WTC11 (cell line): ENCODE data around the gene SPACA7. TPM values are rescaled to one million over a fixed set of nuclear protein-coding genes. Genes with fewer than 3 reads are reported as not detected.

ENCODE experiments used
- ATAC-seq: fragments of 200-7000 bp; cut with Tn5 transposase; 2 replicates; pipeline ENCODE4 v1.10.0; 2021; ENCODE audit warnings: mild to moderate bottlenecking, moderate library complexity
- CTCF ChIA-PET: fragments of 300-600 bp; sonication (Branson Sonifier 250); formaldehyde crosslinking; loops from one replicate; lab custom pipeline; 2021; ENCODE audit warnings: antibody characterized with exemption; lab: Charles Lee
- POLR2A ChIA-PET: fragments of 350-600 bp; sonication (Branson Sonifier 250); formaldehyde crosslinking; loops from one replicate; lab custom pipeline; 2021; ENCODE audit warnings: antibody characterized with exemption; lab: Charles Lee
- DNase-seq: peaks from one replicate; pipeline ENCODE4 v3.0.0; 2021; ENCODE audit warnings: low spot score
- H3K27ac Mint-ChIP-seq: 2 replicates; pipeline ENCODE4 v1.8.0; 2021; ENCODE audit warnings: mixed read lengths
- H3K27me3 Mint-ChIP-seq: 2 replicates; pipeline ENCODE4 v1.8.0; 2021; ENCODE audit warnings: low read depth, mild to moderate bottlenecking, moderate library complexity, mixed read lengths
- H3K36me3 Mint-ChIP-seq: 2 replicates; pipeline ENCODE4 v1.8.0; 2021; ENCODE audit warnings: mixed read lengths
- H3K4me1 Mint-ChIP-seq: 2 replicates; pipeline ENCODE4 v1.8.0; 2022; ENCODE audit warnings: mixed read lengths
- H3K4me3 Mint-ChIP-seq: 2 replicates; pipeline ENCODE4 v1.8.0; 2021; ENCODE audit warnings: mild to moderate bottlenecking, moderate library complexity, mixed read lengths
- H3K9me3 Mint-ChIP-seq: 2 replicates; pipeline ENCODE4 v1.8.0; 2021; ENCODE audit warnings: mixed read lengths
- AR ChIP-seq: fragments of 250-450 bp; sonication (Bioruptor Pico); IDR thresholded peaks from 2 replicates; pipeline ENCODE4 v1.9.0; 2021; ENCODE audit warnings: mild to moderate bottlenecking
- CDX4 ChIP-seq: fragments of 250-450 bp; sonication (Bioruptor Pico); IDR thresholded peaks from 2 replicates; pipeline ENCODE4 v1.9.0; 2021; ENCODE audit warnings: moderate library complexity, mild to moderate bottlenecking, inconsistent platforms, borderline replicate concordance
- CREM ChIP-seq: sonication (generic); formaldehyde crosslinking; IDR thresholded peaks from 2 replicates; pipeline ENCODE4 v1.8.1; 2022; ENCODE audit warnings: mild to moderate bottlenecking, missing genetic modification reagents, moderate library complexity
- E2F5 ChIP-seq: sonication (generic); formaldehyde crosslinking; IDR thresholded peaks from 2 replicates; pipeline ENCODE4 v1.8.1; 2022; ENCODE audit warnings: mild to moderate bottlenecking, moderate library complexity, missing genetic modification reagents
- HMGA2 ChIP-seq: fragments of 250-450 bp; sonication (Bioruptor Pico); IDR thresholded peaks from 2 replicates; pipeline ENCODE4 v1.4.0; 2021; ENCODE audit warnings: mild to moderate bottlenecking, moderate library complexity
- IRF2 ChIP-seq: sonication (generic); formaldehyde crosslinking; IDR thresholded peaks from 2 replicates; pipeline ENCODE4 v1.8.0; 2022; ENCODE audit warnings: low read depth, missing genetic modification reagents, borderline replicate concordance
- MXD4 ChIP-seq: fragments of 250-450 bp; sonication (Bioruptor Pico); IDR thresholded peaks from 2 replicates; pipeline ENCODE4 v1.8.0; 2021; ENCODE audit warnings: mild to moderate bottlenecking, moderate library complexity, borderline replicate concordance
- NFATC4 ChIP-seq: fragments of 250-450 bp; sonication (Bioruptor Pico); IDR thresholded peaks from 2 replicates; pipeline ENCODE4 v1.9.0; 2021; ENCODE audit warnings: mild to moderate bottlenecking
- NR3C1 ChIP-seq: sonication (generic); formaldehyde crosslinking; conservative IDR thresholded peaks from 2 replicates; pipeline ENCODE4 v1.8.1; 2023; ENCODE audit warnings: low read depth, mild to moderate bottlenecking, missing genetic modification reagents
- OVOL2 ChIP-seq: fragments of 250-450 bp; sonication (Bioruptor Pico); IDR thresholded peaks from 2 replicates; pipeline ENCODE4 v1.9.0; 2021; ENCODE audit warnings: mild to moderate bottlenecking, borderline replicate concordance
- SMAD3 ChIP-seq: sonication (generic); formaldehyde crosslinking; IDR thresholded peaks from 2 replicates; pipeline ENCODE4 v1.8.0; 2022; ENCODE audit warnings: missing genetic modification reagents, mild to moderate bottlenecking, borderline replicate concordance
- SMAD4 ChIP-seq: sonication (generic); formaldehyde crosslinking; IDR thresholded peaks from 2 replicates; pipeline ENCODE4 v1.8.0; 2022; ENCODE audit warnings: mild to moderate bottlenecking, missing genetic modification reagents
- TCF7 ChIP-seq: sonication (generic); formaldehyde crosslinking; IDR thresholded peaks from 2 replicates; pipeline ENCODE4 v1.8.0; 2022; ENCODE audit warnings: mild to moderate bottlenecking, low read depth, missing genetic modification reagents, moderate library complexity
- TP53 ChIP-seq: sonication (generic); formaldehyde crosslinking; IDR thresholded peaks from 2 replicates; pipeline ENCODE4 v1.8.1; 2023; ENCODE audit warnings: mild to moderate bottlenecking, missing genetic modification reagents
- ZBTB21 ChIP-seq: sonication (generic); formaldehyde crosslinking; IDR thresholded peaks from 2 replicates; pipeline ENCODE4 v1.8.1; 2023; ENCODE audit warnings: mild to moderate bottlenecking, missing genetic modification reagents, borderline replicate concordance
- ZBTB43 ChIP-seq: sonication (generic); formaldehyde crosslinking; IDR thresholded peaks from 2 replicates; pipeline ENCODE4 v1.8.1; 2023; ENCODE audit warnings: mild to moderate bottlenecking, missing genetic modification reagents
- ZNF121 ChIP-seq: sonication (generic); formaldehyde crosslinking; IDR thresholded peaks from 2 replicates; pipeline ENCODE4 v1.8.0; 2023; ENCODE audit warnings: missing genetic modification reagents
- ZNF317 ChIP-seq: sonication (generic); formaldehyde crosslinking; IDR thresholded peaks from 2 replicates; pipeline ENCODE4 v1.8.1; 2023; ENCODE audit warnings: low read depth, mild to moderate bottlenecking, moderate library complexity, missing genetic modification reagents, borderline replicate concordance
- ZNF423 ChIP-seq: fragments of 250-450 bp; sonication (Bioruptor Pico); IDR thresholded peaks from 2 replicates; pipeline ENCODE4 v2.1.2; 2022; ENCODE audit warnings: mild to moderate bottlenecking, moderate library complexity
- ZNF671 ChIP-seq: fragments of 250-450 bp; sonication (Bioruptor Pico); IDR thresholded peaks from 2 replicates; pipeline ENCODE4 v1.8.0; 2021; ENCODE audit warnings: mild to moderate bottlenecking
- total RNA-seq: library from RNA; stranded (reverse); gene quantifications from 3 replicates; pipeline ENCODE4 v1.2.3, GENCODE V29; 2021

Gene SPACA7
- total RNA-seq, 1 experiment from 2014 or later: not detected

GRCh38 chr13:112479389-112479788, 103.2 kb downstream of the SPACA7 start:
- no peak for DNase-seq
- Mint-ChIP-seq H3K36me3 (no peaks in the 10 kb centered on the region), H3K9me3 (peaks cover 5% of the 10 kb centered on the region), H3K4me1 (no peaks in the 10 kb centered on the region)
- ATAC-seq: no peak
- TF ChIP-seq MXD4 (no peak), ZNF671 (CRISPR knock-in tag) (no peak), AR (CRISPR knock-in tag) (no peak)
- TF ChIP-seq, all 79 proteins: peak for 0
- Mint-ChIP-seq H3K27ac (no peak overlapping the region), H3K27me3 (no peaks in the 10 kb centered on the region), H3K4me3 (no peak overlapping the region)
- ChIA-PET POLR2A (no interaction called here), CTCF (no interaction called here)

GRCh38 chr13:112481458-112481857, 105.3 kb downstream of the SPACA7 start:
- Mint-ChIP-seq H3K27ac (no peak overlapping the region), H3K4me3 (no peak overlapping the region), H3K27me3 (no peaks in the 10 kb centered on the region), H3K9me3 (peaks cover 5% of the 10 kb centered on the region), H3K36me3 (peaks cover 2% of the 10 kb centered on the region; the same call in 1 of the 2 replicates), H3K4me1 (no peaks in the 10 kb centered on the region)
- ATAC-seq (no peak), DNase-seq (no peak)
- TF ChIP-seq CREM (no peak), TP53 (CRISPR knock-in tag) (no peak), TCF7 (no peak), NR3C1 (CRISPR knock-in tag) (no peak), AR (CRISPR knock-in tag) (no peak), NFATC4 (CRISPR knock-in tag) (no peak), ZNF121 (no peak), ZNF317 (CRISPR knock-in tag) (no peak), ZBTB43 (no peak), ZNF423 (CRISPR knock-in tag) (no peak), SMAD4 (CRISPR knock-in tag) (no peak)
- ChIA-PET POLR2A (no interaction called here), CTCF (no interaction called here)

- no peak for ATAC-seq
Measured at GRCh38 chr13:112483299-112483698, 107.1 kb downstream of the SPACA7 start.

More at GRCh38 chr13:112483299-112483698, 107.1 kb downstream of the SPACA7 start:
- TF ChIP-seq OVOL2 (CRISPR knock-in tag) (no peak), SMAD3 (CRISPR knock-in tag) (no peak), ZBTB21 (CRISPR knock-in tag) (no peak), HMGA2 (CRISPR knock-in tag) (no peak), E2F5 (CRISPR knock-in tag) (no peak), CDX4 (CRISPR knock-in tag) (no peak), IRF2 (CRISPR knock-in tag) (no peak)
- H3K4me3 Mint-ChIP-seq: no peak overlapping the region
- peaks cover 6% of the 10 kb centered on the region; the same call in 1 of the 2 replicates for H3K36me3 Mint-ChIP-seq
- CTCF ChIA-PET: interaction anchor here (1.0 kb wide), 1 partner anchor 39 kb away, joined by 3 read pairs; no protein-coding TSS in a partner anchor
- POLR2A ChIA-PET: interaction anchor here (0.5 kb wide), 1 partner anchor 1005 kb away, joined by 3 read pairs; no protein-coding TSS in a partner anchor
- no peak for DNase-seq
- H3K9me3 Mint-ChIP-seq: peaks cover 5% of the 10 kb centered on the region
- no peaks in the 10 kb centered on the region for H3K27me3 Mint-ChIP-seq
- H3K4me1 Mint-ChIP-seq: no peaks in the 10 kb centered on the region
- no peak overlapping the region for H3K27ac Mint-ChIP-seq
